CD8-positive, alpha-beta memory T cell (primary cell): ENCODE data around the gene PDIA6. TPM values are rescaled to one million over a fixed set of nuclear protein-coding genes. Genes with fewer than 3 reads are reported as not detected.

Experiments
- CTCF ChIA-PET: fragments of 350-600 bp; sonication (Branson Sonifier 250); formaldehyde crosslinking; loops from one replicate; lab custom pipeline; 2021; ENCODE audit warnings: antibody characterized with exemption; lab: Charles Lee
- POLR2A ChIA-PET: fragments of 350-600 bp; sonication (Branson Sonifier 250); formaldehyde crosslinking; loops from one replicate; lab custom pipeline; 2021; ENCODE audit warnings: antibody characterized with exemption; lab: Charles Lee
- DNase-seq, 5 donors: peaks; one replicate each; pipeline versions ENCODE4 v3.0.0 to v3.0.0-alpha.2; 2020 to 2022; ENCODE audit warnings: mixed read lengths in 1 of 5
- H3K27ac ChIP-seq: one replicate; pipeline ENCODE4 v1.7.0; 2013; ENCODE audit warnings: low read depth, mild to moderate bottlenecking, low read length, moderate library complexity
- H3K27me3 ChIP-seq: 2 replicates; pipeline ENCODE4 v1.7.0; 2013; ENCODE audit warnings: low read length, mild to moderate bottlenecking; ENCODE audit not compliant: insufficient read depth, poor library complexity, severe bottlenecking
- H3K36me3 ChIP-seq: 2 replicates; pipeline ENCODE4 v1.7.0; 2013; ENCODE audit warnings: mild to moderate bottlenecking, low read length, moderate library complexity; ENCODE audit not compliant: insufficient read depth
- H3K4me1 ChIP-seq: 2 replicates; pipeline ENCODE4 v1.7.0; 2013; ENCODE audit warnings: mild to moderate bottlenecking, low read length, moderate library complexity; ENCODE audit not compliant: insufficient read depth
- H3K4me3 ChIP-seq: 2 replicates; pipeline ENCODE4 v1.7.0; 2013; ENCODE audit warnings: mild to moderate bottlenecking, low read length
- H3K9me3 ChIP-seq: 2 replicates; pipeline ENCODE4 v1.7.0; 2013; ENCODE audit warnings: mild to moderate bottlenecking, low read length
- H3K27ac Mint-ChIP-seq, 8 donors: one replicate each; pipeline ENCODE4 v1.8.0; 2020 to 2021; ENCODE audit warnings: mixed read lengths in 8 of 8, mild to moderate bottlenecking in 6 of 8, inconsistent platforms in 3 of 8, moderate library complexity in 3 of 8
- H3K27me3 Mint-ChIP-seq, 2 donors: one replicate each; pipeline ENCODE4 v1.8.0; 2020 to 2021; ENCODE audit warnings: mixed read lengths in 2 of 2, mild to moderate bottlenecking in 1 of 2, moderate library complexity in 1 of 2
- H3K36me3 Mint-ChIP-seq, 3 donors: one replicate each; pipeline ENCODE4 v1.8.0; 2020 to 2021; ENCODE audit warnings: mixed read lengths in 3 of 3, inconsistent platforms in 1 of 3, mild to moderate bottlenecking in 1 of 3
- H3K4me1 Mint-ChIP-seq, 3 donors: one replicate each; pipeline ENCODE4 v1.8.0; 2020 to 2021; ENCODE audit warnings: mixed read lengths in 3 of 3, inconsistent platforms in 1 of 3, mild to moderate bottlenecking in 1 of 3
- H3K4me3 Mint-ChIP-seq, 7 donors: one replicate each; pipeline ENCODE4 v1.8.0; 2020 to 2021; ENCODE audit warnings: mixed read lengths in 7 of 7, mild to moderate bottlenecking in 6 of 7, moderate library complexity in 4 of 7, inconsistent platforms in 2 of 7
- H3K9me3 Mint-ChIP-seq, 5 donors: one replicate each; pipeline ENCODE4 v1.8.0; 2020 to 2022; ENCODE audit warnings: mixed read lengths in 5 of 5, mild to moderate bottlenecking in 3 of 5, moderate library complexity in 2 of 5, inconsistent platforms in 1 of 5
- polyA plus RNA-seq: library from polyadenylated mRNA; unstranded; fragments of 300-500 nt; fragmentation: Illumina TruSeq; gene quantifications from one replicate; pipeline ENCODE4 v1.2.3, GENCODE V29; 2021
- total RNA-seq, 2 experiments: library from RNA; stranded (reverse); gene quantifications; one replicate each; pipeline ENCODE4 v1.2.3, GENCODE V29; 2021

PDIA6 gene
- total and polyA plus RNA-seq, 3 experiments from 2014 or later, result 158 to 181 (median 178) TPM

GRCh38 chr2:10792001-10792634 is 20.5 kb downstream of the PDIA6 start:
- Histone ChIP-seq H3K27me3 (no peaks in the 10 kb centered on the region), H3K27ac (no peak overlapping the region), H3K36me3 (peaks cover 26% of the 10 kb centered on the region), H3K9me3 (no peaks in the 10 kb centered on the region), H3K4me3 (no peak overlapping the region), H3K4me1 (no peaks in the 10 kb centered on the region)
- Mint-ChIP-seq H3K27me3 (no peaks in the 10 kb centered on the region), H3K4me3 (peak overlapping the region in 1 of 7 donors; percentile 19), H3K4me1 (peaks cover 3 to 53% (median 31%) of the 10 kb centered on the region in 3 donors), H3K9me3 (no peaks in the 10 kb centered on the region), H3K27ac (peak overlapping the region; percentile 4 to 97 (median 73)), H3K36me3 (peaks cover 4 to 93% (median 30%) of the 10 kb centered on the region in 3 donors)
- no peak for DNase-seq
- CTCF ChIA-PET, result interaction anchor here (1.1 to 1.2 kb wide), 3 partner anchors 39 to 338 kb away, joined by 3 to 4 read pairs (median 3); no protein-coding TSS in a partner anchor
- POLR2A ChIA-PET, result no interaction called here

DNA sequence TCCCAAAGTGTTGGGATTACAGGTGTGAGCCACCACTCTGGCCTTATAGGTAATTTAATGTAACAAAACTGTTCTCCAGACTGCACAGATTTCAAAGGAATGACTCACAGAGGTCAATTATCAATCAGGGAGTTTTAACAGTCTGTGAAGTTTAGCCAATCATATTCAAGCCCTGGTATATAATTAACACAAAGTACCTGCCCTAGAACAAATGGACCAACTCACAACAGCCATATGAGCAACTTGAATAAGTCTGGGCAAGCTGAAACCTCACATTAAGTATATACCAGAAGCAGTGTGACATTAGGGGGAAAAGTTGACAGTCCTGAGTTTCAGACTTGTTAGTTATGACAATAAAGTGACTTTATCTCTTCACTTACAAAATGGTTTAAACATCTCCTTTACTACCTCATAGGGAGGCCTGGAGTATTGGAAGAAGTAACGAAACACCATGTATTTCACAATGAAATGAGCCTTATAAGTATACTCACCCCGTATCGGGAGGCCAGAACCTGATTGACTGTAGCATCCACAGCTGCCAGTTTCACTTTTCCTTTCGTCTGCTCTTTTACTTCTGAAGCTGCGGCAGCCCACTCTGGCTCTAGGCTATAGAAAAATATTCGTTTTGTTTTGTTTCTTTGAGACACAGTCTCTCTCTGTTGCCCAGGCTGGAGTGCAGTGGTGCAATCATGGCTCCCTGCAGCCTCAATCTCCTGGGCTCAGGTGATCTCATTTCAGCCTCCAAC is 22.2 kb downstream of the PDIA6 start:
- Mint-ChIP-seq H3K9me3 (no peaks in the 10 kb centered on the region), H3K27ac (peak overlapping the region in 7 of 8 donors; percentile 17 to 97 (median 89)), H3K36me3 (peaks cover 9 to 94% (median 33%) of the 10 kb centered on the region in 3 donors), H3K27me3 (no peaks in the 10 kb centered on the region), H3K4me3 (peak overlapping the region in 5 of 7 donors; percentile 58 to 89 (median 86)), H3K4me1 (peaks cover 3 to 49% (median 27%) of the 10 kb centered on the region in 3 donors)
- Histone ChIP-seq H3K27me3 (no peaks in the 10 kb centered on the region), H3K36me3 (peaks cover 28% of the 10 kb centered on the region), H3K27ac (peak overlapping the region; percentile 38), H3K9me3 (no peaks in the 10 kb centered on the region), H3K4me1 (no peaks in the 10 kb centered on the region), H3K4me3 (no peak overlapping the region)
- DNase-seq, result no peak
- CTCF ChIA-PET, result interaction anchor here (1.6 kb wide), 1 partner anchor 22 kb away, joined by 5 read pairs; the partner anchor contains the start of gene PDIA6
- POLR2A ChIA-PET, result interaction anchor here (1.0 kb wide), 1 partner anchor 25 kb away, joined by 3 read pairs; no protein-coding TSS in a partner anchor

DNA sequence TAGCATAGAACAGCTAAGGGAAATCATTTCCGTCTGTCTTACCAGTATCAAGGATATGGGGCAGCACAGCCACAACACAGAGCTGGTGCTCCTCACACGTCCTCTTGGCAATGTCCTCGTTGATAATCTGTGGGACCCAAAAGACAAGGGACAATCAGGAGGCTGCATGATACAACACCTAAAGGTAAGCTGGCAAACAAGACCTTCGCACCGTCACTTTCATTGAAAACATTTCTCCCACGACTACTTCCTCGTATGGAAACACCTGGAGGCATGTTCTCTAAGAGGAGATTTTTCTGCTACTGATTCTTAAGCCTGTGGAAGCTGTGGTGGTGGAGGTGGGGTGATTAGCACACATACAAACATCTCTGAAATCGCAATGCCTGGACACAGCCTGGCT is 23.7 kb downstream of the PDIA6 start:
- peak overlapping the region in 3 of 8 donors; percentile 17 to 49 (median 29) for H3K27ac Mint-ChIP-seq
- Histone ChIP-seq H3K27ac (no peak overlapping the region), H3K27me3 (no peaks in the 10 kb centered on the region), H3K4me3 (no peak overlapping the region), H3K9me3 (no peaks in the 10 kb centered on the region), H3K4me1 (no peaks in the 10 kb centered on the region), H3K36me3 (peaks cover 37% of the 10 kb centered on the region)
- H3K36me3 Mint-ChIP-seq, result peaks cover 9 to 97% (median 41%) of the 10 kb centered on the region in 3 donors
- no peak for DNase-seq
- no peaks in the 10 kb centered on the region for H3K27me3 Mint-ChIP-seq
- ChIA-PET CTCF (interaction anchor here (0.8 to 1.5 kb wide), 3 partner anchors 20 to 341 kb away, joined by 3 read pairs; no protein-coding TSS in a partner anchor), POLR2A (no interaction called here)
- H3K4me3 Mint-ChIP-seq, result no peak overlapping the region
- H3K4me1 Mint-ChIP-seq, result peaks cover 0 to 48% (median 27%) of the 10 kb centered on the region in 3 donors
- no peaks in the 10 kb centered on the region for H3K9me3 Mint-ChIP-seq

GRCh38 chr2:10787176-10787968 is 25.2 kb downstream of the PDIA6 start:
- no peak for DNase-seq
- Histone ChIP-seq H3K27me3 (no peaks in the 10 kb centered on the region), H3K4me3 (no peak overlapping the region), H3K36me3 (peaks cover 48% of the 10 kb centered on the region), H3K27ac (no peak overlapping the region), H3K4me1 (no peaks in the 10 kb centered on the region), H3K9me3 (no peaks in the 10 kb centered on the region)
- H3K9me3 Mint-ChIP-seq, result no peaks in the 10 kb centered on the region
- peaks cover 9 to 96% (median 45%) of the 10 kb centered on the region in 3 donors for H3K36me3 Mint-ChIP-seq
- POLR2A ChIA-PET, result no interaction called here
- H3K27ac Mint-ChIP-seq, result peak overlapping the region in 5 of 8 donors; percentile 1 to 74 (median 38)
- peaks cover 0 to 40% (median 23%) of the 10 kb centered on the region in 3 donors for H3K4me1 Mint-ChIP-seq
- CTCF ChIA-PET, result no interaction called here
- H3K27me3 Mint-ChIP-seq, result no peaks in the 10 kb centered on the region
- H3K4me3 Mint-ChIP-seq, result peak overlapping the region in 1 of 7 donors; percentile 17

- no peak for DNase-seq
- H3K4me3 Mint-ChIP-seq, result no peak overlapping the region
- H3K4me3 ChIP-seq, result no peak overlapping the region
- H3K27me3 ChIP-seq, result no peaks in the 10 kb centered on the region
- H3K9me3 Mint-ChIP-seq, result no peaks in the 10 kb centered on the region
- H3K4me1 ChIP-seq, result no peaks in the 10 kb centered on the region
- H3K9me3 ChIP-seq, result no peaks in the 10 kb centered on the region
- H3K27ac ChIP-seq, result no peak overlapping the region
- peaks cover 9 to 96% (median 45%) of the 10 kb centered on the region in 3 donors for H3K36me3 Mint-ChIP-seq
- H3K27me3 Mint-ChIP-seq, result no peaks in the 10 kb centered on the region
- H3K36me3 ChIP-seq, result peaks cover 57% of the 10 kb centered on the region
- ChIA-PET CTCF (no interaction called here), POLR2A (no interaction called here)
- H3K27ac Mint-ChIP-seq, result peak overlapping the region in 3 of 8 donors; percentile 14 to 43 (median 37)
- peaks cover 0 to 31% (median 13%) of the 10 kb centered on the region in 3 donors for H3K4me1 Mint-ChIP-seq
These were observed 26.2 kb downstream of the PDIA6 start for GRCh38 chr2:10786240-10786982.

- POLR2A ChIA-PET, result no interaction called here
- Mint-ChIP-seq H3K36me3 (peaks cover 9 to 94% (median 43%) of the 10 kb centered on the region in 3 donors), H3K9me3 (no peaks in the 10 kb centered on the region), H3K27ac (peak overlapping the region in 1 of 8 donors; percentile 38), H3K4me1 (peaks cover 0 to 19% (median 2%) of the 10 kb centered on the region in 3 donors), H3K4me3 (no peak overlapping the region), H3K27me3 (no peaks in the 10 kb centered on the region)
- H3K27ac ChIP-seq, result no peak overlapping the region
- DNase-seq, result no peak
- H3K4me3 ChIP-seq, result no peak overlapping the region
- H3K4me1 ChIP-seq, result no peaks in the 10 kb centered on the region
- H3K27me3 ChIP-seq, result no peaks in the 10 kb centered on the region
- peaks cover 58% of the 10 kb centered on the region for H3K36me3 ChIP-seq
- no peaks in the 10 kb centered on the region for H3K9me3 ChIP-seq
- CTCF ChIA-PET, result no interaction called here
These were observed 27.3 kb downstream of the PDIA6 start for GRCh38 chr2:10785260-10785659.

- no peak overlapping the region for H3K4me3 Mint-ChIP-seq
- Histone ChIP-seq H3K27ac (no peak overlapping the region), H3K4me1 (no peaks in the 10 kb centered on the region)
These were observed 27.9 kb downstream of the PDIA6 start for GRCh38 chr2:10784719-10785118.

More at GRCh38 chr2:10784719-10785118, 27.9 kb downstream of the PDIA6 start:
- H3K27ac Mint-ChIP-seq, result no peak overlapping the region
- peaks cover 0 to 15% (median 0%) of the 10 kb centered on the region in 3 donors for H3K4me1 Mint-ChIP-seq
- no peaks in the 10 kb centered on the region for H3K9me3 Mint-ChIP-seq
- no peaks in the 10 kb centered on the region for H3K27me3 ChIP-seq
- H3K4me3 ChIP-seq, result no peak overlapping the region
- H3K27me3 Mint-ChIP-seq, result no peaks in the 10 kb centered on the region
- H3K9me3 ChIP-seq, result no peaks in the 10 kb centered on the region
- H3K36me3 ChIP-seq, result peaks cover 58% of the 10 kb centered on the region
- DNase-seq, result no peak
- H3K36me3 Mint-ChIP-seq, result peaks cover 9 to 94% (median 43%) of the 10 kb centered on the region in 3 donors
- POLR2A ChIA-PET, result no interaction called here
- CTCF ChIA-PET, result no interaction called here
